A549 (cell line): ENCODE results near the gene C1orf105.

Experiments used
- EHF ChIP-seq: fragments of 250-450 bp; sonication (Bioruptor Pico); IDR thresholded peaks from 2 replicates; pipeline ENCODE4 v1.5.0; 2020; ENCODE audit warnings: mild to moderate bottlenecking
- MYC ChIP-seq: IDR thresholded peaks from 2 replicates; pipeline ENCODE4 v1.6.1; 2012; ENCODE audit warnings: mild to moderate bottlenecking, inconsistent platforms, low read length, improper control_type of control experiment, borderline replicate concordance
- POLR2A ChIP-seq: IDR thresholded peaks from 2 replicates; pipeline ENCODE4 v1.6.1; 2012; ENCODE audit warnings: mild to moderate bottlenecking, low read length
- TF ChIP-seq, protein P1 (sequence below): IDR thresholded peaks from 2 replicates; pipeline ENCODE4 v1.6.1; 2012

DNA sequence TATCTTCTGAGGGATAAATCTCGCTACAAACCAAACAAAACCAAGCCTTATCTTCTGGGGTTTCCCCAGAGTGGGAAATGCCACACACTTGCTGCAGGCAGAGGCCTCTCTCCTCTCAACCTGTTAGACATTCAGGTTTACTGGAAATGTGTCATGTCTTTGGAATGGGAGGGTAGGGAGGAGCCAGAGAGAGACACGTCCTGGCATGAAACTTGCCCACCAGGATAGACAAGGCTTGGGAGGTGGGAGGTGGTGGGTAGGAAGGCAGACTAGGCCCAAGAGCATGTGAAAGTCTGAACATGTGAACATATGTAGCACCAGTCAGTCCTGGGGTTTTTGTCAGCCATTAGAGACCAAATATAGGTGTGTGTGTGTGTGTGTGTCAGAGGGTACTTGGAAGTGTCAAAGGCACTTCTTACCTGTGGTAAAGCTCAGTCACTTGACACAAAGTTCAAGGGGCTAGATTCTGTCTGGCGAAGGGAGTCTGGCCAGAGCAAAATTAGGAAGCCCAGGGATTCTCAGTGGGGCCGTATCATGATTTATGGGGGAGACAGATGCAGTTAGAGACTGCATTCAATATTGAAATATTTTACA lies 55.8 kb downstream of the C1orf105 start:
- TF ChIP-seq EHF (CRISPR knock-in tag) (no peak), MYC (no peak), POLR2A (no peak)
- TF ChIP-seq, protein P1, sequence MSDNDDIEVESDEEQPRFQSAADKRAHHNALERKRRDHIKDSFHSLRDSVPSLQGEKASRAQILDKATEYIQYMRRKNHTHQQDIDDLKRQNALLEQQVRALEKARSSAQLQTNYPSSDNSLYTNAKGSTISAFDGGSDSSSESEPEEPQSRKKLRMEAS: no peak
